ENCODE results near the gene KRTAP9-7. TPM values are rescaled to one million over a fixed set of nuclear protein-coding genes. Genes with fewer than 3 reads are reported as not detected.

The KRTAP9-7 gene
- total and polyA plus RNA-seq, 2 donors (not counting 3 experiments of a cell fraction or from before 2014, with no cell fraction given) = not detected

DNA sequence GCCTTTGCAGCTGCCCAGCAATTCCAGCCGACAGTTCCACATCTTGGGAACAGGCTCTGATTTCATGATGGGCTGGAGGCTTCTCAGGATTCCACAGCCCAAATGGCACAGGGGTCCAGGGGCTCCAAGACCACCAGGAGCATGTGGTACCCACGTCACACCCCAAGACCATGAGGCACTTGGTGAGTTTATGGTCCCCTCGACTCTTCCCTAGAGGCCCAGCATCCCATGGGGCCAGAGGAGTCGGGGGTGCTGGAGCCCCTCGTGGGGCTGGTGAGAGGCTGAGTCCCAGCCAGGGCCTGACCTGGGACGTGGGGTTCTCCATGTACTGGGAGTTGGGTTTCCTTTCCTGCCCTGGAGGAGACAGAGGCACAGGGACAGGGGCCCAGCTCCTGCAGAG, 50.1 kb downstream of the KRTAP9-7 start:
- Histone ChIP-seq H3K27ac (ENCODE audit: insufficient read depth, low read depth, low read length) (no peak overlapping the region), H3K4me1 (ENCODE audit: control insufficient read depth, extremely low read depth, insufficient read depth, low read length) (no peaks in the 10 kb centered on the region), H3K79me2 (ENCODE audit: control insufficient read depth, insufficient read depth, low read length) (no peaks in the 10 kb centered on the region), H3K4me2 (ENCODE audit: insufficient read depth, low read length) (no peak overlapping the region), H3K9ac (replicated peaks; ENCODE audit: extremely low read depth, insufficient read depth, low read length) (no peak overlapping the region), H2AFZ (ENCODE audit: low read depth, low read length) (no peak overlapping the region), H3K4me3 (replicated peaks in 1 of 3; ENCODE audit: insufficient read depth in 1 of 3, low read depth in 1 of 3, low read length in 3 of 3) (no peak overlapping the region), H3K27me3 (ENCODE audit: control insufficient read depth in 2 of 2, insufficient read depth in 2 of 2, low read length in 2 of 2) (no peaks in the 10 kb centered on the region), H3K9me1 (replicated peaks; ENCODE audit: control insufficient read depth, extremely low read depth, insufficient read depth, low read length) (no peaks in the 10 kb centered on the region), H3K9me3 (replicated peaks; ENCODE audit: control insufficient read depth, insufficient read depth, low read length) (no peaks in the 10 kb centered on the region), H4K20me1 (replicated peaks; ENCODE audit: control insufficient read depth, extremely low read depth, insufficient read depth, low read length) (no peaks in the 10 kb centered on the region), H3K36me3 (ENCODE audit: control insufficient read depth in 2 of 2, extremely low read depth in 1 of 2, insufficient read depth in 2 of 2, low read length in 2 of 2) (no peaks in the 10 kb centered on the region)
- intact Hi-C loops (cut with micrococcal nuclease) (loop anchor here (10.0 kb wide), 1 partner anchor 339 kb away; no protein-coding TSS in a partner anchor), dilution Hi-C loops (cut with MboI; ENCODE audit: extremely low pct_ligation_motif_present, low sequenced_read_pairs) (no loop called here)
- DNase-seq (ENCODE audit: low read depth, low spot score) = no peak
- TF ChIP-seq, protein P1, sequence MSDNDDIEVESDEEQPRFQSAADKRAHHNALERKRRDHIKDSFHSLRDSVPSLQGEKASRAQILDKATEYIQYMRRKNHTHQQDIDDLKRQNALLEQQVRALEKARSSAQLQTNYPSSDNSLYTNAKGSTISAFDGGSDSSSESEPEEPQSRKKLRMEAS (IDR thresholded peaks at IDR 0.05; ENCODE audit: insufficient read depth, insufficient read length) = no peak
- TF ChIP-seq JUN (IDR thresholded peaks at IDR 0.05; ENCODE audit: borderline replicate concordance, insufficient read depth, insufficient read length, low read depth) (no peak), POLR2AphosphoS5 (IDR thresholded peaks at IDR 0.05; ENCODE audit: insufficient read depth, low read depth, low read length) (no peak), POLR2A (IDR thresholded peaks at IDR 0.05; ENCODE audit: low read depth, low read length) (no peak), FOS (IDR thresholded peaks at IDR 0.05; ENCODE audit: borderline replicate concordance, insufficient read depth, low read length) (no peak)
- ChIA-PET POLR2A (no interaction called here), CTCF (no interaction called here)
- FAIRE-seq = no peak
- no TSS peak for BruUV-seq (replicated peaks)

Small RNA genes lying within 50 kb of the gene (small RNA-seq; reads per million reads assigned to genes)
- not detected for gene KRTAP9-10P (ENCODE audit: insufficient read depth, insufficient read length, low read depth, low replicate concordance)

Other genes starting within 250 kb of the KRTAP9-7 start
Only the 30 nearest of the 41 such genes appear.
- gene KRTAP4-7, start 191.5 kb upstream of the KRTAP9-7 start, total RNA-seq = not detected in 2 replicates
- not detected in 2 replicates for gene KRTAP4-7, start 191.5 kb upstream of the KRTAP9-7 start, polyA plus RNA-seq
- not detected in 2 replicates for gene KRTAP4-8, start 177.6 kb upstream of the KRTAP9-7 start, total RNA-seq
- not detected in 2 replicates for gene KRTAP4-8, start 177.6 kb upstream of the KRTAP9-7 start, polyA plus RNA-seq
- gene KRTAP4-16, start 173.5 kb upstream of the KRTAP9-7 start, total RNA-seq = not detected in 2 replicates
- gene KRTAP4-16, start 173.5 kb upstream of the KRTAP9-7 start, polyA plus RNA-seq = not detected in 2 replicates
- gene KRTAP4-9, start 170.3 kb upstream of the KRTAP9-7 start, total RNA-seq = not detected in 2 replicates
- not detected in 2 replicates for gene KRTAP4-9, start 170.3 kb upstream of the KRTAP9-7 start, polyA plus RNA-seq
- gene KRTAP4-11, start 157.3 kb upstream of the KRTAP9-7 start, total RNA-seq = not detected in 2 replicates
- not detected in 2 replicates for gene KRTAP4-11, start 157.3 kb upstream of the KRTAP9-7 start, polyA plus RNA-seq
- not detected in 2 replicates for gene KRTAP4-12, start 151.5 kb upstream of the KRTAP9-7 start, total RNA-seq
- gene KRTAP4-12, start 151.5 kb upstream of the KRTAP9-7 start, polyA plus RNA-seq = not detected in 2 replicates
- not detected in 2 replicates for gene KRTAP4-6, start 135.2 kb upstream of the KRTAP9-7 start, total RNA-seq
- gene KRTAP4-6, start 135.2 kb upstream of the KRTAP9-7 start, polyA plus RNA-seq = not detected in 2 replicates
- gene KRTAP4-5, start 125.9 kb upstream of the KRTAP9-7 start, total RNA-seq = not detected in 2 replicates
- gene KRTAP4-5, start 125.9 kb upstream of the KRTAP9-7 start, polyA plus RNA-seq = not detected in 2 replicates
- gene KRTAP4-4, start 115.0 kb upstream of the KRTAP9-7 start, total RNA-seq = not detected in 2 replicates
- not detected in 2 replicates for gene KRTAP4-4, start 115.0 kb upstream of the KRTAP9-7 start, polyA plus RNA-seq
- not detected in 2 replicates for gene KRTAP4-3, start 107.5 kb upstream of the KRTAP9-7 start, total RNA-seq
- gene KRTAP4-3, start 107.5 kb upstream of the KRTAP9-7 start, polyA plus RNA-seq = not detected in 2 replicates
- gene KRTAP4-2, start 97.5 kb upstream of the KRTAP9-7 start, total RNA-seq = not detected in 2 replicates
- not detected in 2 replicates for gene KRTAP4-2, start 97.5 kb upstream of the KRTAP9-7 start, polyA plus RNA-seq
- gene KRTAP4-1, start 90.8 kb upstream of the KRTAP9-7 start, total RNA-seq = not detected in 2 replicates
- not detected in 2 replicates for gene KRTAP4-1, start 90.8 kb upstream of the KRTAP9-7 start, polyA plus RNA-seq
- not detected in 2 replicates for gene KRTAP9-1, start 85.8 kb upstream of the KRTAP9-7 start, total RNA-seq
- not detected in 2 replicates for gene KRTAP9-1, start 85.8 kb upstream of the KRTAP9-7 start, polyA plus RNA-seq
- not detected in 2 replicates for gene KRTAP9-2, start 49.0 kb upstream of the KRTAP9-7 start, total RNA-seq
- gene KRTAP9-2, start 49.0 kb upstream of the KRTAP9-7 start, polyA plus RNA-seq = not detected in 2 replicates
- not detected in 2 replicates for gene KRTAP9-3, start 43.2 kb upstream of the KRTAP9-7 start, total RNA-seq
- gene KRTAP9-3, start 43.2 kb upstream of the KRTAP9-7 start, polyA plus RNA-seq = not detected in 2 replicates
- not detected in 2 replicates for gene KRTAP9-8, start 37.7 kb upstream of the KRTAP9-7 start, total RNA-seq
- gene KRTAP9-8, start 37.7 kb upstream of the KRTAP9-7 start, polyA plus RNA-seq = not detected in 2 replicates
- not detected in 2 replicates for gene KRTAP9-4, start 26.0 kb upstream of the KRTAP9-7 start, total RNA-seq
- gene KRTAP9-4, start 26.0 kb upstream of the KRTAP9-7 start, polyA plus RNA-seq = not detected in 2 replicates
- not detected in 2 replicates for gene KRTAP9-9, start 20.3 kb upstream of the KRTAP9-7 start, total RNA-seq
- gene KRTAP9-9, start 20.3 kb upstream of the KRTAP9-7 start, polyA plus RNA-seq = not detected in 2 replicates
- not detected in 2 replicates for gene KRTAP9-6, start 10.3 kb upstream of the KRTAP9-7 start, total RNA-seq
- not detected in 2 replicates for gene KRTAP9-6, start 10.3 kb upstream of the KRTAP9-7 start, polyA plus RNA-seq
- not detected in 2 replicates for gene KRTAP29-1, start 27.2 kb downstream of the KRTAP9-7 start, total RNA-seq
- not detected in 2 replicates for gene KRTAP29-1, start 27.2 kb downstream of the KRTAP9-7 start, polyA plus RNA-seq
- gene KRTAP16-1, start 33.6 kb downstream of the KRTAP9-7 start, total RNA-seq = not detected in 2 replicates
- gene KRTAP16-1, start 33.6 kb downstream of the KRTAP9-7 start, polyA plus RNA-seq = not detected in 2 replicates
- gene KRTAP17-1, start 40.0 kb downstream of the KRTAP9-7 start, total RNA-seq = not detected in 2 replicates
- gene KRTAP17-1, start 40.0 kb downstream of the KRTAP9-7 start, polyA plus RNA-seq = not detected in 2 replicates
- gene KRT33A, start 75.1 kb downstream of the KRTAP9-7 start, total RNA-seq = not detected in 2 replicates
- not detected in 2 replicates for gene KRT33A, start 75.1 kb downstream of the KRTAP9-7 start, polyA plus RNA-seq
- gene KRT33B, start 94.1 kb downstream of the KRTAP9-7 start, total RNA-seq = not detected in 2 replicates
- gene KRT33B, start 94.1 kb downstream of the KRTAP9-7 start, polyA plus RNA-seq = not detected in 2 replicates
- not detected in 2 replicates for gene KRT34, start 106.6 kb downstream of the KRTAP9-7 start, total RNA-seq
- gene KRT34, start 106.6 kb downstream of the KRTAP9-7 start, polyA plus RNA-seq = not detected in 2 replicates
- not detected in 2 replicates for gene KRT31, start 121.9 kb downstream of the KRTAP9-7 start, total RNA-seq
- gene KRT31, start 121.9 kb downstream of the KRTAP9-7 start, polyA plus RNA-seq = not detected in 2 replicates
- not detected in 2 replicates for gene KRT37, start 148.9 kb downstream of the KRTAP9-7 start, total RNA-seq
- not detected in 2 replicates for gene KRT37, start 148.9 kb downstream of the KRTAP9-7 start, polyA plus RNA-seq
- gene KRT38, start 165.3 kb downstream of the KRTAP9-7 start, total RNA-seq = not detected in 2 replicates
- not detected in 2 replicates for gene KRT38, start 165.3 kb downstream of the KRTAP9-7 start, polyA plus RNA-seq
- not detected in 2 replicates for gene KRT32, start 191.7 kb downstream of the KRTAP9-7 start, total RNA-seq
- not detected in 2 replicates for gene KRT32, start 191.7 kb downstream of the KRTAP9-7 start, polyA plus RNA-seq
- not detected in 2 replicates for gene KRT35, start 205.5 kb downstream of the KRTAP9-7 start, total RNA-seq
- 0.08 TPM in 1 of 2 replicates, not detected in the other for gene KRT35, start 205.5 kb downstream of the KRTAP9-7 start, polyA plus RNA-seq

All from endothelial cell of umbilical vein (primary cell).